Mesodermal cell (in vitro differentiated cells): ENCODE data around the gene FKBP14. TPM values are rescaled to one million over a fixed set of nuclear protein-coding genes. Genes with fewer than 3 reads are reported as not detected.
"Not testable (repeated sequence)": the region's sequence is repeated elsewhere in the genome, so short reads cannot be mapped to it uniquely, and the experiment has no call there.

Experiments used
- H3K27ac ChIP-seq: 2 replicates; pipeline ENCODE4 v1.7.0; 2013; ENCODE audit warnings: mild to moderate bottlenecking, low read depth, low read length, moderate library complexity; ENCODE audit not compliant: severe bottlenecking
- H3K36me3 ChIP-seq: 2 replicates; pipeline ENCODE4 v1.7.1; 2013; ENCODE audit warnings: mild to moderate bottlenecking, low read length, moderate library complexity; ENCODE audit not compliant: control insufficient read depth, insufficient read depth
- H3K4me1 ChIP-seq: one replicate; pipeline ENCODE4 v1.7.1; 2013; ENCODE audit warnings: mild to moderate bottlenecking, low read length; ENCODE audit not compliant: insufficient read depth, control insufficient read depth, poor library complexity, severe bottlenecking
- H3K4me3 ChIP-seq: 2 replicates; pipeline ENCODE4 v1.7.0; 2013; ENCODE audit warnings: low read length, control low read depth, mild to moderate bottlenecking; ENCODE audit not compliant: insufficient read depth, poor library complexity, severe bottlenecking; ENCODE audit errors: extremely low read depth
- H3K9me3 ChIP-seq: 2 replicates; pipeline ENCODE4 v1.7.1; 2013; ENCODE audit warnings: mild to moderate bottlenecking, low read length, moderate library complexity; ENCODE audit not compliant: control insufficient read depth
- WGBS, 2 experiments: methylation state at CpG; one replicate each; pipeline ENCODE4 v1.1.5; 2013; ENCODE audit warnings: missing lambda C conversion rate in 2 of 2; ENCODE audit not compliant: insufficient coverage in 2 of 2; 5-methylcytosine and 5-hydroxymethylcytosine counted together
- polyA plus RNA-seq, 2 experiments: library from polyadenylated mRNA; stranded (reverse); fragments of 50-300 nt; gene quantifications; one replicate each; pipeline ENCODE4 v1.2.3, GENCODE V29; 2013

The FKBP14 gene, protein sequence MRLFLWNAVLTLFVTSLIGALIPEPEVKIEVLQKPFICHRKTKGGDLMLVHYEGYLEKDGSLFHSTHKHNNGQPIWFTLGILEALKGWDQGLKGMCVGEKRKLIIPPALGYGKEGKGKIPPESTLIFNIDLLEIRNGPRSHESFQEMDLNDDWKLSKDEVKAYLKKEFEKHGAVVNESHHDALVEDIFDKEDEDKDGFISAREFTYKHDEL
- polyA plus RNA-seq (2013, experiment 1 of 2), result 23.5 TPM
- polyA plus RNA-seq (2013, experiment 2 of 2), result 24.7 TPM

DNA sequence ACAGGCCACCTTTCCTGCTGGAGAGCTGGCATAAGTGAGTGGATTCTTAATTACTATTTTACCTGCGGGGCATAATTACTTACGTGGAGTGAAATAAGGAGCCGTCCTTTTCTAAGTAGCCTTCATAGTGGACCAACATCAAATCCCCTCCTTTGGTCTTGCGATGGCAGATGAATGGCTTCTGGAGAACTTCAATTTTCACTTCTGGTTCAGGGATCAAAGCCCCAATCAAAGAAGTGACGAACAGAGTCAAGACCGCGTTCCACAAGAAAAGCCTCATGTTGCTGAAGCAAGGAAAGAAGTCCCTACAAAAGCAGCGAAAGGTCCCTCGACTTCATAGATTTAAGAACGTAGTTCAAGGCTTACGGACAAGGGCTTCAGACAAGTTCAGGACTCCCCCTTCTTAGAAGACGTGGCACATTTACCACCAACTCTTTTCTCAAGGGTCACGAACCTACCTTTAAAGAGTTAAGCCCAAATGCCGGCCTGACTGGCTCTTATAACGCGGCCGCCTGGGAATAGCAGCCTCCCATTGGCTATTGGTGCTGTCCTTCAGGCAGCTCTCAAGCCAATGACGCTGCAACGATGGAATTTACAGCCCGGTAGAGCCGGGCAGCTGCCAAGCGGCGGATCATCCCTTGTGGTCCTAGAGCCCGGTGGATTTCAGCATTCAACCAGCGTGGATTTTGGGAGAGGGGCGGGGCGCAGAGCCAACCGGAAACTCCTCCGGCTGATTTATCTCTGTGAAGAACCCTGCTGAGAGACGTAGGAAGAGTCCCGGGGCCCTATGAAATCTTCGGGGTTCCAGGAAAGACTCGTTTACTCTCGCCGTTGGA lies at the start of gene FKBP14:
TSS of gene FKBP14 (minus strand) at position 474 of the 836 bp plus-strand sequence. CDS start at position 280, 194 bp downstream.
- peak within 1 kb of the TSS; percentile 95 for H3K27ac ChIP-seq
- H3K36me3 ChIP-seq, result peaks cover 9% of the 10 kb centered on the region
- WGBS, 2 experiments, result 0 to 1% methylated on average over 31 to 33 of the region's 35 CpGs
- peak within 1 kb of the TSS; percentile 69 for H3K4me3 ChIP-seq
- no peaks in the 10 kb centered on the region for H3K9me3 ChIP-seq
- H3K4me1 ChIP-seq, result peaks cover 6% of the 10 kb centered on the region

DNA sequence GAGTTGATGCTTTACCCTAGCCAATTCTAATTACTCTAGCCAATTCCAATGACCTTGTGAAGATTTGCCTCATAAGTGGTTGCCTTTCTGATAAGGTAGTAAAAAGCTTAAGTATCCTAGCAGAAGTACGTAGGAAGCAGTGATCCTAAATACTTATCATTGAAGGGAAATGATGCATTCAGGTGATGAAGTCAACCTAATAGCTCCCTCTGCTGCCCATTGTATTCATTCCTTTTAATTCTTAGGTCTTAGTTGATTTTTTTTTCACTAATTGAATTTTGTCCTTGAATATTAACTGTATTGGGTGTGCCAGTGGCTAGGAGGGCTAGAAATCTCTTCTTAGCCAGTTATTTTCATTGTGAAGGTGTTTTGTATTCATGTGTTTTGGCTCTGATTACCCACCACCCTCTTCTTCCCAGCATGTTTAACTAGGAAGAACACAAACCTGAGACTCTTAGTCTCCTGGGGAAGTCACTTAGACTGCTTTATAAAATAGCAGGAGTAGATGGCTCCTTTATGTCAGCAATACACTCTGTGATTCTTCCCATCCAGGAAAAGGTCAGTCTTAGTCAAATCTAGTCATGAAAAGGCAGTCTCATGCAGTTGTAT lies 48.0 kb upstream of the FKBP14 start:
- Histone ChIP-seq H3K4me3 (no peak overlapping the region), H3K27ac (no peak overlapping the region), H3K36me3 (peaks cover 50% of the 10 kb centered on the region), H3K4me1 (peaks cover 3% of the 10 kb centered on the region), H3K9me3 (no peaks in the 10 kb centered on the region)
- 67% methylated on average over 1 of the region's 1 CpG; no CpG with 5 or more reads in 1 of the 2 experiments for WGBS, 2 experiments

DNA sequence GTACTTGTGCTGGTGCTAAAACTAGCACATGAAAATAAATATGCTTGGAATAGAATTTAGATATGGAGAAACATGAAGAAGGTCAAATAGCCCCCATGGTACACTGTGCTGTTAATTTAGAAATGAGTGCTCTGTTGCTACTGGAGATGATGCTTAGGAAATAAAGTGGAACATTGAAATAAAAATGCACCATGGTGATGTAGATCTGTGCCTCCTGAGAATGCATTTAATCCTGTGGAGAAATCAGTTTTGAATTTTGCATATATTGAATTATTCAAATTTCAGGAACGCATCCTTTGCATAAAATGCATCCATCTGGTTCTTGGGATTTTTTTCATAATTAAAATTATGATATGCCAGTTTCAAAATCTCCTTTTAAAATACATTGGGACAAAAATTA lies 46.2 kb upstream of the FKBP14 start:
- Histone ChIP-seq H3K27ac (no peak overlapping the region), H3K9me3 (no peaks in the 10 kb centered on the region), H3K36me3 (peaks cover 42% of the 10 kb centered on the region), H3K4me1 (peaks cover 11% of the 10 kb centered on the region), H3K4me3 (no peak overlapping the region)
- no CpG with 5 or more reads among the region's 1 CpG for WGBS, 2 experiments

DNA sequence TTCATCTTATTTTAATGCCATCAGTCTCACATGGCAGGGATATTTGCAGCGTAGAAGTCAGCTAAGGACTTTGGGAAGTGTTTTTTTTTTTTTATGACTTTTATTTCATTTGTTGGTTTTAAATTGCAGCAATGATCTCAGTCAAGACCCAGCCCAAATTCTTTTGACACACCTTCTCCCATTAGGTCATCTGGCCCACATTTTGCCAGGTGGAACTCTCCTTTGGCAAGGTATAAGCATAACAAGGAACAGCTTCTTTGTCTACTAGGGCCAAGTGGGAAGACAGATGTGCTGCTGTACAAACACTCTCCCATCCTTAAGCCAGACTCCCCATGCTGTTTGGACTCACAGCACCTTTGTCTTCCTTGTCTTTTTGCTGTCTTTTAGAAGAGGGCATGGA lies 43.5 kb upstream of the FKBP14 start:
- no peak overlapping the region for H3K27ac ChIP-seq
- H3K9me3 ChIP-seq, result no peaks in the 10 kb centered on the region
- no CpG with 5 or more reads among the region's 1 CpG for WGBS, 2 experiments
- H3K36me3 ChIP-seq, result peaks cover 62% of the 10 kb centered on the region
- no peak overlapping the region for H3K4me3 ChIP-seq
- peaks cover 11% of the 10 kb centered on the region for H3K4me1 ChIP-seq

DNA sequence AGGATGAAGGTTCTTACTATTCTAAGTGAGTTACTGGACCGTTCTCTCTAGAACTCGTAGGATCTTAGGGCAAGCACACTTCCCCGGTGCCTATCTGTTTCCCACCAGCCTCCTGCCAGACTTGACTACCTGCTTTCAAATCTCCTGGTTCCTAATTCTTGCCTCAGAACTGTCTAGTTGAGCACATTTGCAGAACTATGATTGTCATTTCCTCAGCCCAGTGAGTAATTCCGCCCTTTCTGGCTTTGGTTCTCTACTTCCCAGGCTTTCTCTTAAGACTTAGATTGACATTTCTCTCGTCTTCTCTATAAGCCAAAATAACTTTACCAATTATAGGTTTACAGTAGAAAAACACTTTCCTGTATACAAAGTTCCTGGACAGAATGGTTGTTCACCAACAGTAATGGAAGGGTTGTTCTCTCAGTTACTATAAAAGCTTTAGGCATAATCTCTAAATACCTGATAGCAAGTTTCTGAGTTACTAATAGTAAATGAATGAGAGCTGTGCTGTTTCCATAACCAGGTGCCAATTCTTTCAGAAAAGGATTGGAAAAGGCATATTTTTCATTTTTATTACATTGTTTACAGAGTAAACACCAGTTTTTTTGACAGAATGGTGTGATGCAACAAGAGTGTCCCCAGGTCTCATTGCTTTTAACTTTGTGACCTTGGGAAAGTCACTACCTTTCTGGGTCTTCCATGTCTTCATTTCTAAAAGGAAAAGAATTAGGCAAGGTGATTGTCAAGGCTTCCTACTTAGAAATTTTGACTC lies 42.8 kb upstream of the FKBP14 start:
- peaks cover 69% of the 10 kb centered on the region for H3K36me3 ChIP-seq
- no peak overlapping the region for H3K4me3 ChIP-seq
- WGBS, 2 experiments, result 90 to 96% methylated on average over 4 of the region's 5 CpGs
- no peak overlapping the region for H3K27ac ChIP-seq
- H3K4me1 ChIP-seq, result peaks cover 11% of the 10 kb centered on the region
- H3K9me3 ChIP-seq, result no peaks in the 10 kb centered on the region

DNA sequence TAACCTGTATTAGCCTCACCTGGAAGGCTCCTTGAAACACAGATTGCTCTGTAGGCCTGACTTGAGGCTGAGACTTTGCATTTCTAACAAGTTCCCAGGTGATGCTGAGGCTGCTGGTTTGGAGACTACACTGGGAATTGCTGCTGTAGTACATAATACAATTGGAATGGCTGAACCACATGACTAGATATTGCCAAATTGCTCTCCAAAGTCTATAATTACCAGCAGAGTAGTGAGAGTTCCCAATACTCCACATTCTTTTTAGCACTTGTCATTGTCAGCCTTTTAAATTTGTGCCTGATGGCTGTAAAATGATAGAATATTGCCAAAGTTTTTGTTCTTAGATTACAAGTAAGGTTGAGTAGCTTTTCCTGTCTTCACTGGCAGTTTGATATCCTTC lies 41.6 kb upstream of the FKBP14 start:
- no peaks in the 10 kb centered on the region for H3K9me3 ChIP-seq
- peaks cover 81% of the 10 kb centered on the region for H3K36me3 ChIP-seq
- no peak overlapping the region for H3K4me3 ChIP-seq
- peaks cover 9% of the 10 kb centered on the region for H3K4me1 ChIP-seq
- no peak overlapping the region for H3K27ac ChIP-seq

DNA sequence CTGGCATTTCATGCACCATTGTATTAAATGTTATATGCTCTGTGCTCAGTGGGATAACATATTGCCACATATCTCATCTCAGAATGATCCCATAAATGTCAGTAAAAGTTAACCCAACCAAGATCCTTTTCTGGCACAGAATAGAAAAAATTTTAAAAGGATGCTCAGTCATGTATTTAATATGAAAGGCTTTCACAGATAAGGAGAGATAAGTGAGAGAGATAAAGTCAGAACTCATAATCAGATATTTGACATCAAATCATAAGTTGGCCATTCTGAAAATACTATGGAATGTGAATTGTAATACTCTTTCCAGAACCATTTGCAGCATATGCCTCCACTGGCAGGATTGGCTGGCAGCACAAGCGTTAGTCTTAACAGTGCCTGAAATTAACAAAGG lies 40.2 kb upstream of the FKBP14 start:
- Histone ChIP-seq H3K4me3 (no peak overlapping the region), H3K9me3 (no peaks in the 10 kb centered on the region), H3K27ac (no peak overlapping the region), H3K4me1 (peaks cover 9% of the 10 kb centered on the region), H3K36me3 (peaks cover 88% of the 10 kb centered on the region)
- WGBS, 2 experiments, result 88 to 100% methylated on average over 1 of the region's 1 CpG

DNA sequence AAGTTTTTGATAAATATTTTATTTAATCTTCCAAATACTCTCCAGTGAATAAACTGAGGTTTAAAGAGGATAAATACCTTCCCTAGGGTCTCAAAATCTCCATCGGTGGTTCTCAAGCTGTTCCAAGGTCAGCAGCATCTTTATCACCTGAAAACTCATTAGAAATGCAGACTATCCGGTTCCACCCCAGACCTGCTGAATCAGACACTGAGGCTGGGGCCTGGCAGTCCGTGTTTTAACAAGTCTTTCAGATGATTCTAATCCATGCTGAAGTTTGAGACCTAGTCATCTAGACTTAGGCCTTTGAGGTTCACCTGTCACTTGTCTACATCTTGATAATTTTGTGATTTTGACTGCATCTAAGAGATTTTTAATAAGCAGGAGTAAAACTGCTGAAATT lies 39.2 kb upstream of the FKBP14 start:
- no peak overlapping the region for H3K27ac ChIP-seq
- peaks cover 9% of the 10 kb centered on the region for H3K4me1 ChIP-seq
- WGBS, 2 experiments, result 100% methylated on average over 3 of the region's 3 CpGs
- H3K36me3 ChIP-seq, result peaks cover 84% of the 10 kb centered on the region
- no peaks in the 10 kb centered on the region for H3K9me3 ChIP-seq
- no peak overlapping the region for H3K4me3 ChIP-seq

DNA sequence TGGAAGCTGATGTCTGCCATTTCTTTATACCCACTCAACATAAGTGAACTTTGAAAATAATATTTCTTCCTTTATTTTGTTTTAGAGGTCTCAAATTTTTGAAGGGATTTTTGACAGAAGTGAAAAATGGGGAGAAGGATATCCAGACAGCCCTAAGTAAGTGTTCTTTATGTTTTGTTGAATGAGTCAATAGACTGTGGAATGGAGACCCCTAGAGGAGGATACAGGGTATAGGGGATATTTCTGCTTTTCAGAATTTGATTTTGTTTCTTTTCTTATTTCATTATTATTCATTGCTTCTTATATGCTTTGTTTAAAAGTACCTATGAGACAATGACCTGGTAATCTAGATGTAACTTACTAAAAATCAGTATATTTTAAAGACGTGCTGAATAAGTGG lies 36.1 kb upstream of the FKBP14 start:
- no CpG with 5 or more reads among the region's 1 CpG for WGBS, 2 experiments
- Histone ChIP-seq H3K36me3 (peaks cover 79% of the 10 kb centered on the region), H3K4me1 (no peaks in the 10 kb centered on the region)

DNA sequence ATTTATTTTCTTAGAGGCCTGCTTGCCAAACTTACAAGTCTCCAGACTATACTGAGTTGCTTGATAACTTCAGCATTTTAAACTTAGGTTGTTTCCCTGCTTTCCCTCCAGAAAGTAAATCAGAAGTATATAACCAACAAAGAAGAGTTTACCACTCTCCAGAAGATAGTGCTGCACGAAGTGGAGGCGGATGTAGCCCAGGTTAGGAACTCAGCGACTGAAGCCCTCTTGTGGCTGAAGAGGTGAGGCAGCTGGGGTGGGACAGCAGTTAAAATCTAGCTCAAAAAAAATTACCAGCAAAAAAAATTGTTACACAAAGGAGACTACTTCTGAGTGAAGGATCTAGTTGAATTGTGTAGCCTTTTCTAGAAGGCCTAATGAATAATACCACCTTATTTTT lies 35.3 kb upstream of the FKBP14 start:
- not testable (repeated sequence) for H3K4me1 ChIP-seq, H3K4me3 ChIP-seq, H3K9me3 ChIP-seq, H3K27ac ChIP-seq
- WGBS, 2 experiments, result no CpG with 5 or more reads among the region's 3 CpGs
- peaks cover 79% of the 10 kb centered on the region for H3K36me3 ChIP-seq

More for the DNA sequence above, 36.1 kb upstream of the FKBP14 start:
- Histone ChIP-seq H3K9me3 (no peaks in the 10 kb centered on the region), H3K4me3 (no peak overlapping the region), H3K27ac (no peak overlapping the region)
